Erythroblast (primary cell): ENCODE results near the gene KCNIP3.

Experiments
- GATA1 ChIP-seq: IDR thresholded peaks from 2 replicates; pipeline ENCODE4 v1.6.1; 2011; ENCODE audit warnings: low read depth, mild to moderate bottlenecking, control low read depth, low read length, moderate library complexity
- POLR2A ChIP-seq: IDR thresholded peaks from 2 replicates; pipeline ENCODE4 v1.6.1; 2011; ENCODE audit warnings: mild to moderate bottlenecking, low read length

DNA sequence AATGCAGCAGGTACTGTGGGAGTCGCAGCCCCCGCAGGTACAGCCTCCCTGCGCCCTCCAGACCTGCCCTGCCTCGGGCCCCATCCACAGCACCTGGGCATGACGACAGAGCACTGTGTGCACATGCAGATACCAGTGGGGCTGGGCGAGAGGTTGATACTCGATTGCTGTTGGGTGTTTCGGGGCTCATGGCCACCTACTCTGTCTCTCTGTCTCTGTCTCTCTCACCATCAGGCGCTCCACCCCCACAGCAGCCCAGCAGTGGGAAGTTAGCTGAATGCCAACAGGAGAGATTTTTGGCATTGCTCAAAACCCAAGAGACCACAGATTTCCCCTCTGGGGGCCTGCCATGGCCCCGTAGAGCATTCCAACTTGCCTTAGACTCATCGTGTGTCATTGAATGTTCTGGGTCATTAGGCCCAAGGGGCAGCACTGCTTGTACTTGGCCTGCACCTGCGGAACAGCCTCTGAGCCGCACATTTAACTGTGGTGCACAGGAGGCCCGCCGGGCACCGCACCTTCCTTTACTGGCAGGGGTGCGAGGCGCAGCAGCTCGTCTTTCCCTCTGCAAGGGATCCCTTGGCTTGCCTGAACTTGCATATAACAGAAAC, 18.8 kb downstream of the KCNIP3 start:
- TF ChIP-seq POLR2A (no peak), GATA1 (no peak)
